Smooth muscle cell (in vitro differentiated cells): ENCODE results near the gene APBB2. TPM values are rescaled to one million over a fixed set of nuclear protein-coding genes. Genes with fewer than 3 reads are reported as not detected.

Source experiments
- DNase-seq: peaks from one replicate; lab custom pipeline; 2025; ENCODE audit not compliant: unreplicated experiment; lab: John Stamatoyannopoulos, UW
- H2AFZ ChIP-seq: fragments of 200-600 bp; sonication (generic); 2 replicates; pipeline ENCODE4 v1.6.0; 2016; ENCODE audit warnings: antibody characterized with exemption, low read depth, mild to moderate bottlenecking
- H3F3A ChIP-seq: fragments of 200-600 bp; sonication (generic); 2 replicates; pipeline ENCODE4 v1.6.0; 2017; ENCODE audit warnings: antibody characterized with exemption, low read depth
- H3K27ac ChIP-seq: fragments of 200-600 bp; sonication (generic); 2 replicates; pipeline ENCODE4 v1.5.1; 2016; ENCODE audit warnings: low read depth, mild to moderate bottlenecking
- H3K27me3 ChIP-seq: fragments of 200-600 bp; sonication (generic); 2 replicates; pipeline ENCODE4 v1.6.1; 2016; ENCODE audit warnings: low read depth, mild to moderate bottlenecking
- H3K36me3 ChIP-seq: fragments of 200-600 bp; sonication (generic); 2 replicates; pipeline ENCODE4 v1.5.1; 2016; ENCODE audit warnings: low read depth
- H3K4me1 ChIP-seq: fragments of 200-600 bp; sonication (generic); 2 replicates; pipeline ENCODE4 v1.5.1; 2016; ENCODE audit warnings: low read depth
- H3K4me2 ChIP-seq: fragments of 200-600 bp; sonication (generic); 2 replicates; pipeline ENCODE4 v1.6.0; 2016; ENCODE audit warnings: mild to moderate bottlenecking
- H3K4me3 ChIP-seq: fragments of 200-600 bp; sonication (generic); 2 replicates; pipeline ENCODE4 v1.5.1; 2016; ENCODE audit warnings: mild to moderate bottlenecking
- H3K79me2 ChIP-seq: fragments of 200-600 bp; sonication (generic); 2 replicates; pipeline ENCODE4 v1.6.0; 2016; ENCODE audit warnings: low read depth, mild to moderate bottlenecking
- H3K9ac ChIP-seq: fragments of 200-600 bp; sonication (generic); 2 replicates; pipeline ENCODE4 v1.6.0; 2016; ENCODE audit warnings: low read depth
- H3K9me3 ChIP-seq: fragments of 200-600 bp; sonication (generic); replicated peaks from 2 replicates; pipeline ENCODE4 v1.5.1; 2016; ENCODE audit warnings: low read depth
- H4K20me1 ChIP-seq: fragments of 200-600 bp; sonication (generic); 2 replicates; pipeline ENCODE4 v1.6.0; 2016; ENCODE audit warnings: low read depth
- WGBS: methylation state at CpG from one replicate; pipeline ENCODE4 v1.1.7; 2016; ENCODE audit warnings: low lambda C conversion rate; 5-methylcytosine and 5-hydroxymethylcytosine counted together
- polyA plus RNA-seq: library from polyadenylated mRNA; unstranded; fragments of >200 nt; fragmentation: Nextera tagmentation; extraction: Ambion mirVana; gene quantifications from 2 replicates; pipeline ENCODE4 v1.2.1, GENCODE V29; 2016
- total RNA-seq: library from RNA; depleted of rRNA; stranded (reverse); fragments of >200 nt; gene quantifications from 2 replicates; pipeline ENCODE4 v1.2.3, GENCODE V29; 2014
- TF ChIP-seq, protein P1 (sequence below): fragments of 200-600 bp; sonication (generic); IDR thresholded peaks from 2 replicates; pipeline ENCODE4 v1.5.1; 2017; ENCODE audit warnings: borderline replicate concordance, mild to moderate bottlenecking, antibody characterized with exemption; ENCODE audit not compliant: insufficient read depth, poor library complexity, severe bottlenecking

The APBB2 gene
- total and polyA plus RNA-seq, 2 experiments from 2014 or later = 22.1 to 60.9 TPM

DNA sequence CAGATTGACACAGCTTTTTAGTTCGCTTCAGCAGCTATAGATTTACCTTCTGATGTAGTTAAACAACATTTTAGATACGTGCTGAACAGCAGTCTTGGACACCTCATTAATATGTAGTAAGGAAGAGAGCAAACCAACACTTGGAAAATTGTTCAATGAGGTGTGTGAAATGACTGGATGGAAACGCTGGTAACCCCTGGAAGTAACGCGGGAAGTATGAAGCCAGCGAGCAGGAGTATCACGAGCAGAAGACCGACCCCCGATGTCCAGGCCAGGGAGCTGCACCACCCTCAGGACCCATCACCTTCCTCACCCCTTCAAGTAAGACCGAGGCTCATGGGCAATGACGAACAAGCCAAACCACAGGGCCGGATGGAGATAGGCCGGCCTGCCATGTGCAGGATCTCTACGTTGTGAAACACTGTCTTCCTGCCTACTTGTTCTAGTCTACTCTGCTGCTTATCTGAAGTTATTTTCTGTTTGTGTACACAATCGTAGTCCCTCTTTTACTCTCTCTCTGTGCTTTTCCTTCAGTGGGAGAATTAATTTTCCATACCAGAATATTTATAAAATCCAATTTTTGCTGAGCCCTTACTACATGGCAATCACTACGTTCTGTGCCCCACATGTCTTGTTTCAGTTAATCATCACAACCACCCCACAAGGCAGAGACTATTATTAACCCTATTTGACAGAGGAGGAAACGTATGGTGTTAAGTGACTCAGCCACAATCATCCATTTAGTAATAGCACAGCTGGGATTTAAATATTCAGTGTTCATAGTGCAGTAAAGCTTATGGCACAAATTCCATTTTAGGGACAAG lies 221.7 kb downstream of the APBB2 start:
- no peaks in the 10 kb centered on the region for H3K9me3 ChIP-seq
- H3K9ac ChIP-seq = peak overlapping the region; percentile 11
- peak overlapping the region; percentile 90 for H3K27ac ChIP-seq
- no peaks in the 10 kb centered on the region for H3K27me3 ChIP-seq
- no peak overlapping the region for H3K4me3 ChIP-seq
- H3K4me2 ChIP-seq = peak overlapping the region; percentile 56
- H4K20me1 ChIP-seq = no peaks in the 10 kb centered on the region
- DNase-seq = no peak
- no peak overlapping the region for H2AFZ ChIP-seq
- WGBS = 45% methylated on average over 17 of the region's 17 CpGs
- H3K4me1 ChIP-seq = peaks cover 7% of the 10 kb centered on the region
- TF ChIP-seq, protein P1, sequence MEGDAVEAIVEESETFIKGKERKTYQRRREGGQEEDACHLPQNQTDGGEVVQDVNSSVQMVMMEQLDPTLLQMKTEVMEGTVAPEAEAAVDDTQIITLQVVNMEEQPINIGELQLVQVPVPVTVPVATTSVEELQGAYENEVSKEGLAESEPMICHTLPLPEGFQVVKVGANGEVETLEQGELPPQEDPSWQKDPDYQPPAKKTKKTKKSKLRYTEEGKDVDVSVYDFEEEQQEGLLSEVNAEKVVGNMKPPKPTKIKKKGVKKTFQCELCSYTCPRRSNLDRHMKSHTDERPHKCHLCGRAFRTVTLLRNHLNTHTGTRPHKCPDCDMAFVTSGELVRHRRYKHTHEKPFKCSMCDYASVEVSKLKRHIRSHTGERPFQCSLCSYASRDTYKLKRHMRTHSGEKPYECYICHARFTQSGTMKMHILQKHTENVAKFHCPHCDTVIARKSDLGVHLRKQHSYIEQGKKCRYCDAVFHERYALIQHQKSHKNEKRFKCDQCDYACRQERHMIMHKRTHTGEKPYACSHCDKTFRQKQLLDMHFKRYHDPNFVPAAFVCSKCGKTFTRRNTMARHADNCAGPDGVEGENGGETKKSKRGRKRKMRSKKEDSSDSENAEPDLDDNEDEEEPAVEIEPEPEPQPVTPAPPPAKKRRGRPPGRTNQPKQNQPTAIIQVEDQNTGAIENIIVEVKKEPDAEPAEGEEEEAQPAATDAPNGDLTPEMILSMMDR = no peak
- no peaks in the 10 kb centered on the region for H3K79me2 ChIP-seq
- peaks cover 28% of the 10 kb centered on the region for H3F3A ChIP-seq
- no peaks in the 10 kb centered on the region for H3K36me3 ChIP-seq

DNA sequence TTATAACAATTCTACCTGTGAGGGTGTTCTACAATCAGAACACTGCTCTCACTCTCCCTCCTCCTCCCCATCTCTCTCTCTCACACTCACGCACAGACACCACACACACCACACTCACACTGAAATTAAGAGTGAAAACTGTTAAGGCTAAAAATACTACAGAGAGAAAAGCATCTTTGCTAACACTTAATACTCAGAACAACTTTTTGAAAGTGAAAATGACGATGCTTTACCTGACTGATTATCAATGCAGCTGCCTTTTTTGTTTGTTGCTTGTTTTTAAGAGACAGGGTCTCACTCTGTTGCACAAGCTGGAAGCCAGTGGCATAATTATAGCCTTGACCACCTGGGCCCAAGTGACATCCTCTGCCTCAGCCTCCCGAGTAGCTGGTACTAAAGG lies 222.4 kb downstream of the APBB2 start:
- Histone ChIP-seq H3K4me2 (no peak overlapping the region), H3K36me3 (no peaks in the 10 kb centered on the region), H4K20me1 (no peaks in the 10 kb centered on the region), H3K79me2 (no peaks in the 10 kb centered on the region), H3K9me3 (no peaks in the 10 kb centered on the region), H3K27ac (peak overlapping the region; percentile 90), H2AFZ (no peak overlapping the region), H3K4me3 (no peak overlapping the region), H3F3A (peaks cover 28% of the 10 kb centered on the region), H3K4me1 (peaks cover 7% of the 10 kb centered on the region), H3K27me3 (no peaks in the 10 kb centered on the region), H3K9ac (peak overlapping the region; percentile 29)
- TF ChIP-seq, protein P1 = no peak
- no peak for DNase-seq
- WGBS = 90% methylated on average over 3 of the region's 3 CpGs

DNA sequence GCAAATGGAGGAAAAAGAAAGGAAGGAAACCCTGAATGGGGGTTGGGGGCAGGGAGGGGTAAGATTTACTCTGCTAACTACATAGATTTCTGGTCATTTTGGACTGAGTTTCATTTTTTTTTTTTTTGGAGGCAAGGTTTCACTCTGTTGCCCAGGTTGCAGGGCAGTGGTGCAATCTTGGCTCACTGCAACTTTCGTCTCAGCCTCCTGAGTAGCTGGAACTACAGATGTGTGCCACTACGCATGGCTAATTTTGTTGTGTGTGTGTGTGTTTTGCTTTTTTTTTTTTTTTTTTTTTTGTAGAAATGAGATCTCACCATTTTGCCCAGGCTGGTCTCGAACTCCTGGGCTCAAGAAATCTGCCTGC lies 223.5 kb downstream of the APBB2 start:
- peak overlapping the region; percentile 1 for H3K4me2 ChIP-seq
- H3F3A ChIP-seq = peaks cover 28% of the 10 kb centered on the region
- no peaks in the 10 kb centered on the region for H3K36me3 ChIP-seq
- TF ChIP-seq, protein P1 = no peak
- 91% methylated on average over 3 of the region's 3 CpGs for WGBS
- H3K27me3 ChIP-seq = no peaks in the 10 kb centered on the region
- peaks cover 7% of the 10 kb centered on the region for H3K4me1 ChIP-seq
- no peaks in the 10 kb centered on the region for H4K20me1 ChIP-seq
- H2AFZ ChIP-seq = no peak overlapping the region
- no peaks in the 10 kb centered on the region for H3K9me3 ChIP-seq
- H3K4me3 ChIP-seq = no peak overlapping the region
- H3K27ac ChIP-seq = peak overlapping the region; percentile 90
- peaks cover 4% of the 10 kb centered on the region for H3K79me2 ChIP-seq
- no peak for DNase-seq
- no peak overlapping the region for H3K9ac ChIP-seq
